ENCODE measurements around the gene PSEN1. TPM values are rescaled to one million over a fixed set of nuclear protein-coding genes. Genes with fewer than 3 reads are reported as not detected.

The PSEN1 gene
- total RNA-seq, 1 experiment from 2014 or later, result 68.3 TPM

DNA sequence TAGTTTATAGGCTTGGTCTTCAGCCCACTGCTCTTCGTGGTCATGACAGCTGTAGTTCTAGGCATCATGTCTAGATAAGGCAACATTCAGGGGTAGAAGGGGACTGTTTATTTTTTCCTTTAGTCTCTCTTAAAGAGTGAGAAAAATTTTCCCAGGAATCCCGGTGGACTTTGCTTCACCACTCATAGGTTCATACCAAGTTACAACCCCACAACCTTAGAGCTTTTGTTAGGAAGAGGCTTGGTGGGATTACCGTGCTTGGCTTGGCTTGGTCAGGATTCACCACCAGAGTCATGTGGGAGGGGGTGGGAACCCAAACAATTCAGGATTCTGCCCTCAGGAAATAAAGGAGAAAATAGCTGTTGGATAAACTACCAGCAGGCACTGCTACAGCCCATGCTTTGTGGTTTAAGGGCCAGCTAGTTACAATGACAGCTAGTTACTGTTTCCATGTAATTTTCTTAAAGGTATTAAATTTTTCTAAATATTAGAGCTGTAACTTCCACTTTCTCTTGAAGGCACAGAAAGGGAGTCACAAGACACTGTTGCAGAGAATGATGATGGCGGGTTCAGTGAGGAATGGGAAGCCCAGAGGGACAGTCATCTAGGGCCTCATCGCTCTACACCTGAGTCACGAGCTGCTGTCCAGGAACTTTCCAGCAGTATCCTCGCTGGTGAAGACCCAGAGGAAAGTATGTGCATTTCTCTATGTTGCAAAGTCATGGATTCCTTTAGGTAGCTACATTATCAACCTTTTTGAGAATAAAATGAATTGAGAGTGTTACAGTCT lies 75.1 kb downstream of the PSEN1 start:
- TF ChIP-seq, protein P1, sequence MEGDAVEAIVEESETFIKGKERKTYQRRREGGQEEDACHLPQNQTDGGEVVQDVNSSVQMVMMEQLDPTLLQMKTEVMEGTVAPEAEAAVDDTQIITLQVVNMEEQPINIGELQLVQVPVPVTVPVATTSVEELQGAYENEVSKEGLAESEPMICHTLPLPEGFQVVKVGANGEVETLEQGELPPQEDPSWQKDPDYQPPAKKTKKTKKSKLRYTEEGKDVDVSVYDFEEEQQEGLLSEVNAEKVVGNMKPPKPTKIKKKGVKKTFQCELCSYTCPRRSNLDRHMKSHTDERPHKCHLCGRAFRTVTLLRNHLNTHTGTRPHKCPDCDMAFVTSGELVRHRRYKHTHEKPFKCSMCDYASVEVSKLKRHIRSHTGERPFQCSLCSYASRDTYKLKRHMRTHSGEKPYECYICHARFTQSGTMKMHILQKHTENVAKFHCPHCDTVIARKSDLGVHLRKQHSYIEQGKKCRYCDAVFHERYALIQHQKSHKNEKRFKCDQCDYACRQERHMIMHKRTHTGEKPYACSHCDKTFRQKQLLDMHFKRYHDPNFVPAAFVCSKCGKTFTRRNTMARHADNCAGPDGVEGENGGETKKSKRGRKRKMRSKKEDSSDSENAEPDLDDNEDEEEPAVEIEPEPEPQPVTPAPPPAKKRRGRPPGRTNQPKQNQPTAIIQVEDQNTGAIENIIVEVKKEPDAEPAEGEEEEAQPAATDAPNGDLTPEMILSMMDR (IDR thresholded peaks at IDR 0.05; ENCODE audit: unreplicated experiment), result no peak
- CTCF ChIA-PET, result no interaction called here
- intact Hi-C loops (cut with micrococcal nuclease; ENCODE audit: unreplicated experiment), result no loop called here
- Mint-ChIP-seq H3K27ac (ENCODE audit: unreplicated experiment) (no peak overlapping the region), H3K36me3 (ENCODE audit: insufficient read depth, unreplicated experiment) (peaks cover 13% of the 10 kb centered on the region), H3K4me3 (ENCODE audit: low read depth, unreplicated experiment) (no peak overlapping the region), H3K4me1 (ENCODE audit: low read depth, unreplicated experiment) (no peaks in the 10 kb centered on the region), H3K9me3 (ENCODE audit: low read depth, unreplicated experiment) (no peaks in the 10 kb centered on the region), H3K27me3 (ENCODE audit: unreplicated experiment) (no peaks in the 10 kb centered on the region)
- BruUV-seq (replicated peaks), result no TSS peak
- no peak for DNase-seq

DNA sequence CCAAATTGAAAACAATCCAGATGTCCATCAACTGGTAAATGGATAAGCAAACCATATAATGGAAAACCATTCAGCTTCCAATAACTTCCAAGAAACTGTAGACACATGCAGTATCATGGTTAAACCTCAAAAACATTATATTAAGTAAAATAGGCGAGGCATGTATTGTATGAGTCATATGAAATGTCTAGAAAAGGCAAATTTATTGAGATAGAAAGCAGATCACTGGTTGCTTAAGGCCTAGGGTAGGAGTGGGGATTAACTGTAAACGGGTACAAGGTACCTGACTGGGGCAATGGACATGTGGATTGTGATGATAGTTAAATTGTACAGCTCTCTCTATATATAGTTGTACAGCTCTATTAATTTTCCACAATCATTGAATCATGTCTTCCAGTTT lies 79.7 kb downstream of the PSEN1 start:
- Mint-ChIP-seq H3K27ac (ENCODE audit: unreplicated experiment) (no peak overlapping the region), H3K27me3 (ENCODE audit: unreplicated experiment) (no peaks in the 10 kb centered on the region), H3K4me1 (ENCODE audit: low read depth, unreplicated experiment) (no peaks in the 10 kb centered on the region), H3K36me3 (ENCODE audit: insufficient read depth, unreplicated experiment) (peaks cover 22% of the 10 kb centered on the region), H3K4me3 (ENCODE audit: low read depth, unreplicated experiment) (no peak overlapping the region), H3K9me3 (ENCODE audit: low read depth, unreplicated experiment) (no peaks in the 10 kb centered on the region)
- no peak for DNase-seq
- no TSS peak for BruUV-seq (replicated peaks)
- intact Hi-C loops (cut with micrococcal nuclease; ENCODE audit: unreplicated experiment), result no loop called here
- CTCF ChIA-PET, result no interaction called here
- TF ChIP-seq, protein P1 (IDR thresholded peaks at IDR 0.05; ENCODE audit: unreplicated experiment), result no peak

DNA sequence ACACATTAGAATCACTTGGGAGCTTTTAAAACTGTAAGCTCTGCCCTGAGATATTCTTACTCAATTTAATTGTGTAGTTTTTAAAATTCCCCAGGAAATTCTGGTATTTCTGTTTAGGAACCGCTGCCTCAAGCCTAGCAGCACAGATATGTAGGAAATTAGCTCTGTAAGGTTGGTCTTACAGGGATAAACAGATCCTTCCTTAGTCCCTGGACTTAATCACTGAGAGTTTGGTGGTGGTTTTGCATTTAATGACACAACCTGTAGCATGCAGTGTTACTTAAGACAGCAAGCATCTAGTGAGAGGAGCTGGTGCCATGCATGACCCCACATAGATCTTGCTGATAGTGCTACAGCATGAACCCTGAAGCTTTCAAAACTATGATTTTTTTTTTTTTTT lies 81.1 kb downstream of the PSEN1 start:
- CTCF ChIA-PET, result interaction anchor here (1.4 kb wide), 1 partner anchor 14 kb away, joined by 3 read pairs; no protein-coding TSS in a partner anchor

DNA sequence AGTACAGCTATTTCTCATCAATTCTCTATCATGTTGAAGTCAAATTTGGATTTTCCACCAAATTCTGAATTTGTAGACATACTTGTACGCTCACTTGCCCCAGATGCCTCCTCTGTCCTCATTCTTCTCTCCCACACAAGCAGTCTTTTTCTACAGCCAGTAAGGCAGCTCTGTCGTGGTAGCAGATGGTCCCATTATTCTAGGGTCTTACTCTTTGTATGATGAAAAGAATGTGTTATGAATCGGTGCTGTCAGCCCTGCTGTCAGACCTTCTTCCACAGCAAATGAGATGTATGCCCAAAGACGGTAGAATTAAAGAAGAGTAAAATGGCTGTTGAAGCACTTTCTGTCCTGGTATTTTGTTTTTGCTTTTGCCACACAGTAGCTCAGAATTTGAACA lies 83.8 kb downstream of the PSEN1 start:
- intact Hi-C loops (cut with micrococcal nuclease; ENCODE audit: unreplicated experiment), result no loop called here
- TF ChIP-seq, protein P1 (IDR thresholded peaks at IDR 0.05; ENCODE audit: unreplicated experiment), result no peak
- Mint-ChIP-seq H3K4me1 (ENCODE audit: low read depth, unreplicated experiment) (no peaks in the 10 kb centered on the region), H3K9me3 (ENCODE audit: low read depth, unreplicated experiment) (no peaks in the 10 kb centered on the region), H3K36me3 (ENCODE audit: insufficient read depth, unreplicated experiment) (peaks cover 22% of the 10 kb centered on the region), H3K4me3 (ENCODE audit: low read depth, unreplicated experiment) (no peak overlapping the region), H3K27me3 (ENCODE audit: unreplicated experiment) (no peaks in the 10 kb centered on the region), H3K27ac (ENCODE audit: unreplicated experiment) (no peak overlapping the region)
- BruUV-seq (replicated peaks), result no TSS peak
- CTCF ChIA-PET, result no interaction called here
- no peak for DNase-seq

More for the DNA sequence above, 81.1 kb downstream of the PSEN1 start:
- no TSS peak for BruUV-seq (replicated peaks)
- Mint-ChIP-seq H3K4me1 (ENCODE audit: low read depth, unreplicated experiment) (no peaks in the 10 kb centered on the region), H3K27ac (ENCODE audit: unreplicated experiment) (no peak overlapping the region), H3K9me3 (ENCODE audit: low read depth, unreplicated experiment) (no peaks in the 10 kb centered on the region), H3K4me3 (ENCODE audit: low read depth, unreplicated experiment) (no peak overlapping the region), H3K36me3 (ENCODE audit: insufficient read depth, unreplicated experiment) (peaks cover 22% of the 10 kb centered on the region), H3K27me3 (ENCODE audit: unreplicated experiment) (no peaks in the 10 kb centered on the region)
- DNase-seq, result no peak
- TF ChIP-seq, protein P1 (IDR thresholded peaks at IDR 0.05; ENCODE audit: unreplicated experiment), result no peak
- intact Hi-C loops (cut with micrococcal nuclease; ENCODE audit: unreplicated experiment), result no loop called here

All from Calu3 (cell line).